Measurements from ENCODE around the gene OR2A2.
"Not testable (repeated sequence)": the region's sequence is repeated elsewhere in the genome, so short reads cannot be mapped to it uniquely, and the experiment has no call there.

The OR2A2 gene, protein sequence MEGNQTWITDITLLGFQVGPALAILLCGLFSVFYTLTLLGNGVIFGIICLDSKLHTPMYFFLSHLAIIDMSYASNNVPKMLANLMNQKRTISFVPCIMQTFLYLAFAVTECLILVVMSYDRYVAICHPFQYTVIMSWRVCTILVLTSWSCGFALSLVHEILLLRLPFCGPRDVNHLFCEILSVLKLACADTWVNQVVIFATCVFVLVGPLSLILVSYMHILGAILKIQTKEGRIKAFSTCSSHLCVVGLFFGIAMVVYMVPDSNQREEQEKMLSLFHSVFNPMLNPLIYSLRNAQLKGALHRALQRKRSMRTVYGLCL

DNA sequence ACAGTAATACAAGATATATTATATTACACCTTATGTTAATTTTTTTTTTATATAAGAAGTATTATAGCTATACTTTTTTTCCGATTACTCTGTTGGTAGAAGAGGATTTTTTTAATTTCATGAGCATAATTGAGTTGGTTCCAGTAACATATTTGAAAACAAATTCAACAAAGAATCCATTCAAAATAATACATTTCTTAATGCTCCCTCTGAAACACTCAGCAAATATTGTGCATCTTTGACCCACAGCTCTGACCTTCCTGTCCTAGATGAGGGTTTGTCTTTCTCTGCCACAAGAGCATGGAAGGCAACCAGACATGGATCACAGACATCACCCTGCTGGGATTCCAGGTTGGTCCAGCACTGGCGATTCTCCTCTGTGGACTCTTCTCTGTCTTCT, at the start of gene OR2A2:
Gene OR2A2 (plus strand): TSS at position 301 of the 400 bp plus-strand sequence. CDS start 0 bp downstream, at position 301.
- no peak for DNase-seq

DNA sequence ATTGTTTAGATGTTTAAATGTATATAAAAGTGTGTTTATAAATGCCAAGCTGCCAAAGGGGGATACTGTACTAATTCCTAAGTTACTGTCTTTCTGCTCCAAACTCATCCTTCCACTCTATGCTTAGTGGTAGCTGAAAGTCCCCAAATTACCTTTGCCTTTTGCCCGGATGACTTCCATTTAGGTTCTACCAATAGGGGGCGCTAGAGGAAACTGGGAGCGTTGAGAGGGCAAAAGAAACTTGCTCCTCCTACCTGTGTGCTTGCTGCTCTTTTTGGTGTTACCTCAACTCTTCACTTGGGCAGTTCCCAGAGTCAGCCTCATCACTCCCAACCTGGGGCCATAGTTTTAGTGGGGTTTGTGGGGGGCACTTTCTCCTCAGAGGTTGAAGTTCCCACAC, 45.7 kb upstream of the OR2A2 start:
- DNase-seq = no peak

DNA sequence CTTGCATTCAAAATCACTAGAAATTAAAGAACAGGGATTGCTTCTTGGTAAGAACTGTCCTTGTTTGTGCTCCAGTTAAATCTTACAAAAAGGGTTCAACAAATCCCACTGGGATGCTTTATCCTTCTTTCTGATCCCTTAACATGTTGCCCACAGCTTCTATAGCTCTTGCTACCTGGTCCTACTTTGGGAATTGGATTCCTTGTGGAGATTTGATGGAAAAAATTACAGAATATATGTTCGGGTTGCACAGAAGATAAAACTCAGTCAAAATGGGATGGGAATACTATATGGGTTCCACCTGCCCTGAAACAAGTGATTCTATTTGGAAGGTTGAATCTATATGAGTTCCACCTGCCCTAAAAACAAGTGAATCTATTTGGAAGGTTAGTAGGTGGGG, 39.9 kb upstream of the OR2A2 start, which contains the start of gene OR2A25:
Gene OR2A25 (plus strand): TSS at position 301 of the 400 bp plus-strand sequence. CDS start 4,409 bp downstream, outside the sequence.
- DNase-seq = no peak

DNA sequence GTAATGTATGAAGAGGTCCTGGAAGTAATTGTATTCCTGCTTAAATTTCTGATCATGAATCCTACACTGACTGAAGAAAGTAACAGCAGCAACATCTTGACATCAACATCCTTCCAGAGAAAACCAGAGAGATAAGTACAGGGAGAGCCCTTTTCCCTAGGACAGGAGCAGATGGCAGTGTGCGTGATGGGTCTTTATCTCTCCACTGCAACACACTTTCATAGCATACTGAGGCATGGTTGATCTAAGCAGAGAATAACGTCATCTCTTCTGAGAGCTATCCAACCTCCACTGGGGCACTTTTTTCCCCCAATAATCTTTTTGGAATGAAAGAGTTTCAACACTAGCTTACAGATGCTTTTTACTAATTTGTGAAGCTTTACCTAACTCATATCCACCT, 39.4 kb upstream of the OR2A2 start:
- no peak for DNase-seq

DNA sequence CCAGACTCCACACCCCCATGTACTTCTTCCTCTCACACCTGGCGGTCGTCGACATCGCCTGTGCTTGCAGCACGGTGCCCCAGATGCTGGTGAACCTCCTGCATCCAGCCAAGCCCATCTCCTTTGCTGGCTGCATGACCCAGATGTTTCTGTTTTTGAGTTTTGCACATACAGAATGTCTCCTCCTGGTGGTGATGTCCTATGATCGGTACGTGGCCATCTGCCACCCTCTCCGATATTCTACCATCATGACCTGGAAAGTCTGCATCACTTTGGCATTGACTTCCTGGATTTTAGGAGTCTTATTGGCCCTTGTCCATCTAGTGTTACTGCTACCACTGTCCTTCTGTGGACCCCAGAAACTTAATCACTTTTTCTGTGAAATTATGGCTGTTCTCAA, 35.0 kb upstream of the OR2A2 start:
- DNase-seq = no peak

DNA sequence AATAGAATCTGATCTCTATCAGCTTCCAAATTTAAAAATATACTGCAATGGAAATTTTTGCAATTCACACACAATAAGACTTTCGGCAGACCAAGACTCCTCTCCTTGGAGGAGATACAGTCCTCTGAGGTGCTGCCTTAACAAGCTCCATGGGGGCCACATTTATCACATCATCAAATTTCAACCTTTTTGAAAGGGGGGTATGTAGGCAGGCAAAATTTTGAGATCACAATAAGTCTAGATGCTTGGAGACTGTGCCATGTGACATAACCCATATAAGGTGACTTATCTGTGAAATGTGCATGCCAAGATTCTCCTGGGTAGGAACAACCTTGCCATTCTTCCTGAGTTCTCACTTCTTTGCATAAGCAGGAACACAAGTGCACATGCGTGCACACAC, 23.4 kb upstream of the OR2A2 start, which contains the start of gene OR2A12:
Gene OR2A12 (plus strand): TSS at position 301 of the 400 bp plus-strand sequence. CDS start 8,830 bp downstream, outside the sequence.
- DNase-seq = no peak

DNA sequence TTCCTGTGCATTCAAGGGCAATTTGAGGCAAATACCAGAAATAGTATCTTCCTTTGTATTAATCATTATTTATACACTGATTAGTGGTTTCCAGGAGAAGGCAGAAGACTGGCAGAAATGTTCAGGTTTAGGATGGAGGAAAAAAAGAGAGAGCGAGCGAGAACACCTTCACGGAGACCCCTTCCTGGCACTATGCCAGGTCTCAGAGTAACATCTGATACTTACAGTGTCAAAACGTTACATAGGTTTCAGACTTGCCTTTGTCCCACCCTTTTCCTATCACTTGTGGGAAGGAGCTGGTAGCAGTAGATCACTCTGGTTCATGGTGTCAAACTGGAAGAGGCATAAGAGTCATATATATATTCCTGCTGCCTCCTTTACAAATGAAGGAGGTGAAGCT, 22.7 kb upstream of the OR2A2 start:
- DNase-seq = no peak

DNA sequence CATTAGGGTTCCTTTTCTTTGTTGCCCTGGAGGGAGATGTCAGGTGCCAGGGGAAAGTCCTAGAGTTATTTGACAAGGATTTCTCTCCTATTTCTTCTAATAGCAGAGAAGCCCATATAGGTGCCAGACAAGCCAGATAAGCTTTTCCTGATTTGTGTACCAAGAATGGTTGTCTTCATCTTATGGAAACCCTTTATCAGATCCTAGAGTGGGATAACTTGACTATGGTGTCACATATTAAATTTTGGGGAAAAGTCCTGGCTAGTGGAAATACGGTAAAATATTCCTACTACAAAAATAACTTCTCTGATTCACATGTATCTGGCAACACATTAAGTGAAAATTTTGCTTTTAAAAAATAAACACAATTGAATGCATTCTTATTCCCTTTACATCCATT, 22.2 kb upstream of the OR2A2 start:
- DNase-seq = no peak

DNA sequence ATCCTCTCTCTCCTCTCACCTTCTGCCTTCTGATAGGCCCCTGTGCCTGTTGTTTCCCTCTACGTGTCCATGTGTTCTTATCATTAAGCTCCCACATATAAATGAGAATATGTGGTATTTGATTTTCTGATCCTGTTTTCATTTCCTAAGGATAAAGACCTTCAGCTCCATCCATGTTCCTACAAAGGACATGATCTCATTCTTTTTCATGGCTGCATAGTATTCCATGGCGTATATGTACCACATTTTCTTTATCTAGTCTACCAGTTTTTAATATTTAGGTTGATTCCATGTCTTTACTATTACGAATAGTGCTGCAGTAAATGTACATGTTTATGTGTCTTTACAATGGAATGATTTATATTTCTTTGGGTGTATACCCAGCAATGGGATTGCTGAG, 18.7 kb upstream of the OR2A2 start:
- no peak for DNase-seq

DNA sequence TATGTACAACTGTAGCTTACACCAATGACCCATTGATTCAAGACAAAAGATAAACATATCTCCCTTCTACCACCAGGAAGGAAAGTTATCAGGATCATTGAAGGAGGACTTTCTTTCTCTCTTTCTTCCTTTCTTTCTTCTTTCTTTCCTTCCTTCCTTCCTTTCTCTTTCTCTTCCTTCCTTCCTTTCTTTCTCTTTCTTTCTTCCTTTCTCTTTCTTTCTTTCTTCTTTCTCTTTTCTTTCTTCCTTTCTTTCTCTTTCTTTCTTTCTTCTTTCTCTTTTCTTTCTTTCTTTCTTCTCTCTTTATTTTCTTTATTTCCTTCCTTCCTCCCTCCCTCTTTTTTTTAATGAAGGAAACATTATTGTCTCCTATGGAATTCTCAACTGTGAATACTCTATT, 10.6 kb upstream of the OR2A2 start:
- no peak for DNase-seq

DNA sequence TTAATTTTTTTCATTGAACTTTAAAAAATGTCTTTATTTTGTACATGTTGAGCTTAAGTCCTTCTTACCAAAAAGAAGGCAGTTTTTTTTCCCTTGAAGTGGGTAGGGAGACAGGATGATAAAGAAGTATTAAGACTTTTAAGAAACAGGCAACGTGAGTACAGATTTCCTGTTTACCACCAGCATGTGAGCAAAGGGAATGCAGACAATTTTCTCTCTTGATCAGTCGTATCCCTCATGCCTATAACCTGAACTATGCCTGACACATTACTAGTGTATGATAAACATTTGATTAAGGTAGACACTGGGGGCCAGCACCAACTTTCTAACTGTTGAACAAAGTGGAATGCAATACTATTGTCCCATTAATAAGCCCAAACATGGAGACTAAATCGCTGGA, 8.8 kb upstream of the OR2A2 start:
- no peak for DNase-seq

DNA sequence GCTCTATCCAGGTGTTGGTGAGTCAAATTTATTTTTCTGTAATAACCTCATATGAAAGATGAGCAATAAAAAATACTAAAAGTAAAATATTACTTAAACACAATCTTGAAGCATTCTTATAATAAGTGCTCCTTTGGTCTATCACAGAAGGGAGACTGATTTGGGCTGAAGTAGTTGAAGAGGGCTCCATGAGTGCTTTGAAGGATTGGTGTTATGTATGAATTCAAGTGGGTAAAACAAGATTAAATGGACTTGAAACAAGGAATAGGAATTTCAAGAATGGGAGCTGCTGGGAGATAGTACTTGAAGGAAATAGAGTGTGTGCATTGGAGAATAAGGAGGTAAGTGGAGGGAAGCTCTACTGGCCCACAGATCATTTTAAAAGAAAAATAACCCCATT, 7.3 kb upstream of the OR2A2 start:
- DNase-seq = no peak

DNA sequence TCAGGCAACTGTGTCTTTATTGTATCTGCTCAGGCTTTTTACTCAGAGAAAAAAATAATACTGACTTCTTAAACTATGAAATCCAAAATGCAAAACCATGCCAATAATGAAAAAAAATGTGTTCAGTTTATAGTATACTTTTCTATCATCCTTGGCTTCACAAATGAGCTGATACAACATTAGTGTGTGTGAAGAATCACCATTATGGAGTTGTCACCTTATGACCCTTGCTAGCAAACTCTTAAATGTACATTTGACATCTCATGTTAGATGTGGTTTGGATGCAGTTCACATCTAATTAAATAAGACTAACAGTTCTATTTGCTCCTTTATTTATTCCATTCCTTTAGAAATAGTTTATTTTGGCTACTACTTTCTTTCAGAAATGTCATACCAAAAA, 4.2 kb upstream of the OR2A2 start:
- no peak for DNase-seq

DNA sequence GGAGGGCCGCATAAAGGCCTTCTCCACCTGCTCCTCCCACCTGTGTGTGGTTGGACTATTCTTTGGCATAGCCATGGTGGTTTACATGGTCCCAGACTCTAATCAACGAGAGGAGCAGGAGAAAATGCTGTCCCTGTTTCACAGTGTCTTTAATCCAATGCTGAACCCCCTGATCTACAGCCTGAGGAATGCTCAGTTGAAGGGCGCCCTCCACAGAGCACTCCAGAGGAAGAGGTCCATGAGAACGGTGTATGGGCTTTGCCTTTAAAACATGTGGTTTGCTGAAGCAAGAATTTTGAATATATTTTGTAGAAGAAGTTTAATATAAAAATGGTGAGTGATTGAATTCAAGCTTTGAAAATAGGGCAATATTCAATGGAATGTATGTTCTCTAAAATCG, 889 bp downstream of the OR2A2 start:
- DNase-seq = no peak

DNA sequence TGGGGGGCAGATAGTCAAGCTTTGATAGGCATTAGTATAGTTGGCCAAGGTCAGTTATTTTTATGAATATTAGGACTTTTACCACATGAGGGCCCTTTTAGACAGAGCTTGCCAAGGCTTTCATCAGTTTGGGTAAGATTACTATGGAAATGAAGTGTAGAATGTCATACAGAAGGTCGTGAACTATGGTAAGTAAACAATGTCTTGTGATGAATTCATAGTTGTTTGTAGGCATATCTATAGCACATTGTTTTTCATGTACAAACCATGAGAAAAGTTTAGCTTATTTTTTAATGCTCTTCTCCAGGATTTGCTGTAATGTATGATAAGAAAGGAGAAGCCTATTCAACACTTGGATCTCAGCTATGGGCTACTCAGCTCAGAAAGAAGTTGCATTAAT, 4.3 kb downstream of the OR2A2 start:
- DNase-seq = no peak

DNA sequence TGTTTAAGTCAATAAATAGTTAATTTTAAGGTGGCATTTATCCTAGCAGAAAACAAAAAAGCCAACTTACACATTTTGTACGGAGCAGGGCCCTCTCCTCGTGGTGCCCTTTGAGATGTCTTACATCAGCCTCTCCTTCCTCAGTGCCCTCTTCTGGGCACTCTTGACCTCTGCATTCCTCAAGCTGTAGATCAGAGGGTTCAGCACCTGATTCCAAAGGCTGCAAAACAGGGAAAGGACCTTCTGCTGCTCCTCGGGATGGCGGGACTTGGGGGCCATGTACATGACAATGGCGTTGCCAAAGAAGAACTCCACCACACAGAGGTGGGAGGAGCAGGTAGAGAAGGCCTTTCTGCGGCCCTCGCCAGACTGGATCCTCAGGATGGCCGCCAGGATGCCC, 9.0 kb downstream of the OR2A2 start:
- no peak for DNase-seq

DNA sequence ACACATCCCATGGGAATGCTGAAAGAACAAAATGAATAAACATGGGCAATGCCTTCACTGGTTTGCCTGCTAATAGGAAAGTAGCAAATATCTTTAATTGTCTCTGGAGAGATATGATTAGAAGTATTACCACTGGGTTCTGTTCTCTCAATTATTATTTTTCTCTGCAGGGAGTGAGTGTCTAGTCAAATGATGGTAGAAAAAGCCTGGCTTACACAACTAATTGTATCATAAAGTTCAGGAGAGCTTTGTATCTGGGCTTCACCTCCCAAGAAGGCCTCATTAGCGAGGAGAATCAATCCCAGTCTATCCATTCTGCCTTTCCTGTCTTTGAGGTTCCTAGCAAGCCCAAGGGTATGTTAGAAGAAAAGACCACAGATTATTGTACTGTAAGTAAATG, 13.5 kb downstream of the OR2A2 start, which contains the start of gene OR2A14:
Gene OR2A14 (plus strand): TSS at position 301 of the 400 bp plus-strand sequence. CDS start 5,937 bp downstream, outside the sequence.
- no peak for DNase-seq

DNA sequence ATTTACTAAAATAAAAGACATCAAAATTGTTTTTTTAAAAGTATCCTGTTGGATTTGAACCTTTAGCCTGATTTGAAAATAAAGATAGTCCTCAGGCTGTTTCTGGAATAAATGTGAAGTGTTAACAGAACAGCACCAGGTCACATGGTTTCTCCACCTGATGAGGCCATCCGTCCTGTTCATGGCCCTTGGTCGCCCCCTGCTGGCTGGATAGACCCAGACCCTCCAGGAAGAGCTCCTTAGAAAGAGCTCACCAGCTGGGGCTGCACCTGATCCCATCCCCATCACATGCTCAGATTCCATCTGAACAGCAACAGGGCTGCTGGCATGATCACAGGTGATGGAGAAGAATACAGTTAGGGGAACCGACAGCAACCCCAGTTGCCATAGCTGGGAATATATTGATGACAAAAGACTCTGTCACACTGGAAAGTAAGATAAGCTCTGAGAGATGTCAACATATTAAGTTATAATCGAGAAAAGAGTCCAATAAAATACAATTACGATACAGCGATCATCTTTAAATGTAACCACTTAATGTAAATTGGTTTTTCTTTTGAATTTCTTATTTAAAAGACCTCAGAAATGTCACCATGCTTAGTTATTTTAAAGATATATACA, 18.4 kb downstream of the OR2A2 start:
- DNase-seq = peak; percentile 84

DNA sequence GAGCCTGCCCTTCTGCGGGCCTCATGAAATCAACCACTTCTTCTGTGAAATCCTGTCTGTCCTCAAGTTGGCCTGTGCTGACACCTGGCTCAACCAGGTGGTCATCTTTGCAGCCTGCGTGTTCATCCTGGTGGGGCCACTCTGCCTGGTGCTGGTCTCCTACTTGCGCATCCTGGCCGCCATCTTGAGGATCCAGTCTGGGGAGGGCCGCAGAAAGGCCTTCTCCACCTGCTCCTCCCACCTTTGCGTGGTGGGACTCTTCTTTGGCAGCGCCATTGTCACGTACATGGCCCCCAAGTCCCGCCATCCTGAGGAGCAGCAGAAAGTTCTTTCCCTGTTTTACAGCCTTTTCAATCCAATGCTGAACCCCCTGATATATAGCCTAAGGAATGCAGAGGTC, 20.2 kb downstream of the OR2A2 start:
- DNase-seq = not testable (repeated sequence)

DNA sequence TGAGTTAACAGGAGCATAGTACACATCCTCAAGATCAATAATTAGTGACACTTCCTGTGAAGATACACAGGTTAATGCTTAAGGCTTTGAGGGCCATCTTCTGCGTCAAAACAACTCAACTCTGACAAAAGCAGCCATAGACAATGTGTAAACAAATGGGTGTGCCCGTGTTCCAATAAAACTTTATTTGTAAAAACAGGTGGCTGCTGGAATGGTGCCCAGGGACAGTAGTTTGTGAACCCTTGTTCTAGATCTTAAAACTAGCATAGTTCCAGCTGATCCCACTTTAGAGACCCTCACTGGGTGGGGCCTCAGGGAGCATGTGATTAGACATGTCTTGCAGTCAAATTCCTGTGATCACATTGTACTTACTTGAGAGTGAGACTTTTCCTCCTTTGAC, 21.3 kb downstream of the OR2A2 start:
- no peak for DNase-seq

DNA sequence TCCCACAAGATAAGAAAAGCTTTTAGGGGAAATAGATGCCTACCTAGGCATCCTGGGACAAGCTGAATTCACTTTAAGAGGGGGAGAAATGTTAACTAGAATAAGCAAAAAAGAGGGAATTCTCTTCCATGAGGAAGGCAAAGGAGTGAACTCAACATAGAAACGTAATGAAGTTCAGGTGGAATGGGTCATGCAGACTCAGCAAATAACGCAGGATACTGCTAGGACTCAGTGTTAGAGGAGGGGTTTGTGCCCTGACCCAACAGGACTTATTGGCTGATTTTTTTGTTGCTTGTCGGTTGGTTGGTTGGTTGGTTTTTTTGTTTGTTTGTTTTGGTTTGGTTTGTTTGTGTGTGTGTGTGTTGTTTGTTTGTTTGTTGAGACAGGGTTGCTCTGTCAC, 22.9 kb downstream of the OR2A2 start:
- no peak for DNase-seq

DNA sequence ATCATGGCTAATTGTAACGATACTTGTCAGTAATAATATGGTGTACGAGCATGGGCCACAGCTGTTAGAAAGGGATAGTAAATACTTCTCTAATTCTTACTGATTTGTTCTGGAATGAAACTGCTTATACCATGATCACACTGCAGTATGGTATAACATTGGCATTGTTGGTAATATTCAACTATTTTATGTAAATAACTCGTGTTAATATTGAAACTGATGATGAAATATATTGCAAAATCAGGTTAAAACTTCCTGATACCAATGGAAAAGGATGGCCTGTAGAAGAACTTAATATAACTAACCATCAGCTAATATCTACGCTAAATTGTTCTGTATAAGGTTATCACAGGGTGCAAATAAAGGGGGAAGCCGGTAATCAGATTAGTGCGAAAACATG, 23.9 kb downstream of the OR2A2 start:
- no peak for DNase-seq

DNA sequence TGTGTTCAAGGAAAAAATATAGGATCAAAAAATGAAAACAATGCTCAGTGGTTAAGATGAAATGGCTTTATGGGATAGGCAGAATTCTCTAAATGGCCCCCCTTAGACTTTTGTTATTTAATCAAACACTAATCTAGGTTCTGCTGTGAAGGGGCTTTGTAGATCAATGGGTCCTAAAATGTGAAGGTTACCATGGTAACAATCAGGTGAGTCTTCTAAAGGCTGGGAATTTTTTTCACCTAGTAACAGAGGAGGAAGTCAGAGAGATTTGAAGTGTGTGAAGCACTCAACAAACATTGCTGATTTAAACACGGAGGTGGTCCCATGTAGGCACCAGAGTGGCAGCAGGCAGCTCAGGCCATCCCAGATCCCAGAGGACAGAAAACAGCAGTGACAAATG, 24.7 kb downstream of the OR2A2 start:
- no peak for DNase-seq

DNA sequence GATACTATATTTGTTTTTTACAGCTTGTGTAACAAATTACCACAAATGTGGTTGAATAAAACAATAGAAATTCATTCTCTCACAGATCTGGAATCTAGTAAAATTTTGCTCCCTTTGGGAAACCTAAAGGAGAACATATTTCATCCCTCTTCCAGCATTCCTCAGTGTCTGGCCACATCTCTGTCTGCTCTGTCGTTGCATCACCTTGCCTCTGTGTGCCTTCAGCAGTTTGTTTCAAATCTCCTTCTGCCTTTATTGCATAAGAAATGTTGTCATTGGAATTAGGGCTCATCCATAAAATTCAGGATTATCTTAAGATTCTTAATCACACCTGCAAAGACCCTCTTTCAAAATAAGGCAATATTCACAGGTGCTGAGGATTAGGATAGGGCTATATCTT, 28.1 kb downstream of the OR2A2 start:
- DNase-seq = no peak

DNA sequence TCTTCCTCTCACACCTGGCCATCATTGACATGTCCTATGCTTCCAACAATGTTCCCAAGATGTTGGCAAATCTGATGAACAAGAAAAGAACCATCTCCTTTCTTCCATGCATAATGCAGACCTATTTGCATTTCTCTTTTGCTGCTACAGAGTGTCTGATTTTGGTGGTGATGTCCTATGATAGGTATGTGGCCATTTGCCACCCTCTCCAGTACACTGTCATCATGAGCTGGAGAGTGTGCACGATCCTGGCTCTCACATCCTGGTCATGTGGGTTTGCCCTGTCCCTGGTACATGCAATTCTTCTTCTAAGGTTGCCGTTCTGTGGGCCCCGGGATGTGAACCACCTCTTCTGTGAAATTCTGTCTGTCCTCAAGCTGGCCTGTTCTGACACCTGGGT, 32.8 kb downstream of the OR2A2 start:
- no peak for DNase-seq

Data from CD4-positive, alpha-beta T cell treated with Interleukin-10 for 1 hour (primary cell).